KOPT-K1 (cell line): ENCODE data around the gene CPZ.

Source experiments
- H3K27ac ChIP-seq: fragments of 200-600 bp; sonication (generic); 2 replicates; pipeline ENCODE4 v1.5.1; 2016; ENCODE audit warnings: antibody characterized with exemption, mild to moderate bottlenecking, low read depth, low read length; ENCODE audit not compliant: poor library complexity, severe bottlenecking
- H3K36me3 ChIP-seq: fragments of 200-600 bp; sonication (generic); 2 replicates; pipeline ENCODE4 v1.5.1; 2017; ENCODE audit warnings: antibody characterized with exemption, mild to moderate bottlenecking, low read length, moderate library complexity; ENCODE audit not compliant: insufficient read depth
- H3K9me3 ChIP-seq: fragments of 200-600 bp; sonication (generic); 2 replicates; pipeline ENCODE4 v1.5.1; 2017; ENCODE audit warnings: antibody characterized with exemption, low read length, mild to moderate bottlenecking; ENCODE audit not compliant: insufficient read depth, poor library complexity, severe bottlenecking

Gene CPZ

GRCh38 chr4:8594097-8595038 lies 1.8 kb downstream of the CPZ start:
- H3K27ac ChIP-seq: no peak overlapping the region
- H3K36me3 ChIP-seq: no peaks in the 10 kb centered on the region
- H3K9me3 ChIP-seq: no peaks in the 10 kb centered on the region

GRCh38 chr4:8595237-8596087 lies 2.9 kb downstream of the CPZ start:
- no peaks in the 10 kb centered on the region for H3K9me3 ChIP-seq
- H3K27ac ChIP-seq: no peak overlapping the region
- no peaks in the 10 kb centered on the region for H3K36me3 ChIP-seq

GRCh38 chr4:8596891-8597290 lies 4.3 kb downstream of the CPZ start:
- Histone ChIP-seq H3K36me3 (no peaks in the 10 kb centered on the region), H3K9me3 (no peaks in the 10 kb centered on the region), H3K27ac (no peak overlapping the region)

- Histone ChIP-seq H3K27ac (no peak overlapping the region), H3K9me3 (no peaks in the 10 kb centered on the region), H3K36me3 (no peaks in the 10 kb centered on the region)
These were observed 4.8 kb downstream of the CPZ start for GRCh38 chr4:8597319-8597718.

- H3K36me3 ChIP-seq: no peaks in the 10 kb centered on the region
- H3K27ac ChIP-seq: no peak overlapping the region
These were observed 5.2 kb downstream of the CPZ start for GRCh38 chr4:8597791-8598190.

GRCh38 chr4:8598391-8599090 lies 6.0 kb downstream of the CPZ start:
- H3K27ac ChIP-seq: no peak overlapping the region
- H3K9me3 ChIP-seq: no peaks in the 10 kb centered on the region
- H3K36me3 ChIP-seq: no peaks in the 10 kb centered on the region

More at GRCh38 chr4:8597791-8598190, 5.2 kb downstream of the CPZ start:
- no peaks in the 10 kb centered on the region for H3K9me3 ChIP-seq

GRCh38 chr4:8599091-8599460 lies 6.5 kb downstream of the CPZ start:
- Histone ChIP-seq H3K36me3 (no peaks in the 10 kb centered on the region), H3K9me3 (no peaks in the 10 kb centered on the region), H3K27ac (no peak overlapping the region)

GRCh38 chr4:8599657-8600056 lies 7.1 kb downstream of the CPZ start:
- Histone ChIP-seq H3K27ac (no peak overlapping the region), H3K9me3 (no peaks in the 10 kb centered on the region), H3K36me3 (no peaks in the 10 kb centered on the region)

- no peak overlapping the region for H3K27ac ChIP-seq
- H3K36me3 ChIP-seq: no peaks in the 10 kb centered on the region
- no peaks in the 10 kb centered on the region for H3K9me3 ChIP-seq
These were observed 7.7 kb downstream of the CPZ start for GRCh38 chr4:8600266-8600665.

- Histone ChIP-seq H3K36me3 (no peaks in the 10 kb centered on the region), H3K27ac (no peak overlapping the region), H3K9me3 (no peaks in the 10 kb centered on the region)
These were observed 8.1 kb downstream of the CPZ start for GRCh38 chr4:8600686-8601085.

- no peak overlapping the region for H3K27ac ChIP-seq
- H3K36me3 ChIP-seq: no peaks in the 10 kb centered on the region
- no peaks in the 10 kb centered on the region for H3K9me3 ChIP-seq
These were observed 8.5 kb downstream of the CPZ start for GRCh38 chr4:8601086-8601485.

- Histone ChIP-seq H3K36me3 (no peaks in the 10 kb centered on the region), H3K9me3 (no peaks in the 10 kb centered on the region), H3K27ac (no peak overlapping the region)
These were observed 9.0 kb downstream of the CPZ start for GRCh38 chr4:8601556-8601955.

- no peak overlapping the region for H3K27ac ChIP-seq
- no peaks in the 10 kb centered on the region for H3K9me3 ChIP-seq
- H3K36me3 ChIP-seq: no peaks in the 10 kb centered on the region
These were observed 10.3 kb downstream of the CPZ start for GRCh38 chr4:8602686-8603430.

GRCh38 chr4:8603931-8604330 lies 11.4 kb downstream of the CPZ start:
- Histone ChIP-seq H3K36me3 (no peaks in the 10 kb centered on the region), H3K27ac (no peak overlapping the region)

More at GRCh38 chr4:8603931-8604330, 11.4 kb downstream of the CPZ start:
- H3K9me3 ChIP-seq: no peaks in the 10 kb centered on the region
